ENCODE data around the gene FRMD4A. TPM values are rescaled to one million over a fixed set of nuclear protein-coding genes. Genes with fewer than 3 reads are reported as not detected.

Gene FRMD4A
- total and polyA plus RNA-seq, 2 experiments from 2014 or later, result 5.4 to 10.3 TPM

- TF ChIP-seq EZH2phosphoT487 (IDR thresholded peaks at IDR 0.05; ENCODE audit: low read depth, severe bottlenecking, unreplicated experiment), result no peak
- no peak for TF ChIP-seq EZH2 (IDR thresholded peaks at IDR 0.05; ENCODE audit: borderline replicate concordance)
- TF ChIP-seq CTCF (IDR thresholded peaks at IDR 0.05; ENCODE audit: poor library complexity), result no peak
- no peak overlapping the region for H2AFZ ChIP-seq
- 92% methylated on average over 8 of the region's 8 CpGs for WGBS (ENCODE audit: low lambda C conversion rate, missing lambda C conversion rate)
Measured at GRCh38 chr10:14128519-14128918, 202.2 kb downstream of the FRMD4A start.

GRCh38 chr10:14126697-14127440 lies 203.9 kb downstream of the FRMD4A start:
- Histone ChIP-seq H3K79me2 (no peaks in the 10 kb centered on the region), H4K20me1 (ENCODE audit: insufficient read depth, poor library complexity, severe bottlenecking) (no peaks in the 10 kb centered on the region), H3K4me2 (no peak overlapping the region), H3K36me3 (replicated peaks; ENCODE audit: insufficient read depth, low read depth) (no peaks in the 10 kb centered on the region), H3K27me3 (no peaks in the 10 kb centered on the region), H3K9me3 (ENCODE audit: low read depth) (no peaks in the 10 kb centered on the region), H3K4me3 (no peak overlapping the region), H3K4me1 (ENCODE audit: insufficient read depth) (no peaks in the 10 kb centered on the region), H3K9me2 (replicated peaks; ENCODE audit: insufficient read depth) (no peaks in the 10 kb centered on the region), H2AFZ (no peak overlapping the region), H3K27ac (no peak overlapping the region)
- TF ChIP-seq EZH2 (IDR thresholded peaks at IDR 0.05; ENCODE audit: borderline replicate concordance) (no peak), EZH2phosphoT487 (IDR thresholded peaks at IDR 0.05; ENCODE audit: low read depth, severe bottlenecking, unreplicated experiment) (no peak), CTCF (IDR thresholded peaks at IDR 0.05; ENCODE audit: poor library complexity) (no peak)
- DNase-seq (ENCODE audit: low spot score), result no peak
- WGBS (ENCODE audit: low lambda C conversion rate, missing lambda C conversion rate), result 79% methylated on average over 6 of the region's 6 CpGs

More at GRCh38 chr10:14128519-14128918, 202.2 kb downstream of the FRMD4A start:
- H3K79me2 ChIP-seq, result no peaks in the 10 kb centered on the region
- no peak overlapping the region for H3K4me3 ChIP-seq
- DNase-seq (ENCODE audit: low spot score), result no peak
- H3K9me2 ChIP-seq (replicated peaks; ENCODE audit: insufficient read depth), result no peaks in the 10 kb centered on the region
- H3K4me1 ChIP-seq (ENCODE audit: insufficient read depth), result no peaks in the 10 kb centered on the region
- H3K36me3 ChIP-seq (replicated peaks; ENCODE audit: insufficient read depth, low read depth), result no peaks in the 10 kb centered on the region
- H3K9me3 ChIP-seq (ENCODE audit: low read depth), result no peaks in the 10 kb centered on the region
- H3K27me3 ChIP-seq, result no peaks in the 10 kb centered on the region
- no peak overlapping the region for H3K4me2 ChIP-seq
- no peaks in the 10 kb centered on the region for H4K20me1 ChIP-seq (ENCODE audit: insufficient read depth, poor library complexity, severe bottlenecking)
- H3K27ac ChIP-seq, result no peak overlapping the region

GRCh38 chr10:14125564-14125963 lies 205.2 kb downstream of the FRMD4A start:
- Histone ChIP-seq H3K9me3 (ENCODE audit: low read depth) (no peaks in the 10 kb centered on the region), H3K4me3 (no peak overlapping the region), H3K4me2 (no peak overlapping the region), H4K20me1 (ENCODE audit: insufficient read depth, poor library complexity, severe bottlenecking) (no peaks in the 10 kb centered on the region), H3K9me2 (replicated peaks; ENCODE audit: insufficient read depth) (no peaks in the 10 kb centered on the region), H3K79me2 (no peaks in the 10 kb centered on the region), H2AFZ (no peak overlapping the region), H3K4me1 (ENCODE audit: insufficient read depth) (no peaks in the 10 kb centered on the region), H3K36me3 (replicated peaks; ENCODE audit: insufficient read depth, low read depth) (no peaks in the 10 kb centered on the region), H3K27me3 (no peaks in the 10 kb centered on the region), H3K27ac (no peak overlapping the region)
- no peak for TF ChIP-seq EZH2 (IDR thresholded peaks at IDR 0.05; ENCODE audit: borderline replicate concordance)
- TF ChIP-seq CTCF (IDR thresholded peaks at IDR 0.05; ENCODE audit: poor library complexity), result no peak
- no peak for TF ChIP-seq EZH2phosphoT487 (IDR thresholded peaks at IDR 0.05; ENCODE audit: low read depth, severe bottlenecking, unreplicated experiment)
- WGBS (ENCODE audit: low lambda C conversion rate, missing lambda C conversion rate), result 88% methylated on average over 6 of the region's 6 CpGs
- no peak for DNase-seq (ENCODE audit: low spot score)

Measured in hepatocyte (in vitro differentiated cells).